GM18508 (cell line): ENCODE results near the gene PRAMEF25.
"Not testable (repeated sequence)": the region's sequence is repeated elsewhere in the genome, so short reads cannot be mapped to it uniquely, and the experiment has no call there.

Experiments
- ATAC-seq: cut with Tn5 transposase; IDR thresholded peaks from one replicate; pipeline ENCODE4 v1.9.1; 2021; ENCODE audit warnings: moderate number of reproducible peaks; ENCODE audit not compliant: insufficient read depth, unreplicated experiment

Gene PRAMEF25

DNA sequence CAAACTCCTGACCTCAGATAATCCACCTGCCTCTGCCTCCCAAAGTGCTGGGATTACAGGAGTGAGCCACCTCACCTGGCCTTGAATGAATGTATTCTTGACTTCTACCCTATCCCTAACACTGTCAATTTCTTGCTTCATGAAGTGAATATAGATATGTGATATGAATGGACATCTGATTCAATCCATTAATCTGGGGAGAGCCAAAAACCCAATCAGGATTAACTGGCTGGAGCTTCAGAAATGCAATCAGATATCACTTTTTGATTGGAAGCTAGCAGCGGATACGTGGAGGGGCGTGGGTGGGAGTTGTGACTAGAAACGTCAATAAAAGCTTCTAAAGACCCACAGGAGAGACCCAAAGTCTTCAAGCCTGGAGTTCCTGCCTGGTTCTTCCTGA lies at the start of gene PRAMEF25:
Gene PRAMEF25 (plus strand): TSS at position 301 of the 400 bp plus-strand sequence. CDS start 2,920 bp downstream, outside the sequence.
- ATAC-seq = not testable (repeated sequence)

DNA sequence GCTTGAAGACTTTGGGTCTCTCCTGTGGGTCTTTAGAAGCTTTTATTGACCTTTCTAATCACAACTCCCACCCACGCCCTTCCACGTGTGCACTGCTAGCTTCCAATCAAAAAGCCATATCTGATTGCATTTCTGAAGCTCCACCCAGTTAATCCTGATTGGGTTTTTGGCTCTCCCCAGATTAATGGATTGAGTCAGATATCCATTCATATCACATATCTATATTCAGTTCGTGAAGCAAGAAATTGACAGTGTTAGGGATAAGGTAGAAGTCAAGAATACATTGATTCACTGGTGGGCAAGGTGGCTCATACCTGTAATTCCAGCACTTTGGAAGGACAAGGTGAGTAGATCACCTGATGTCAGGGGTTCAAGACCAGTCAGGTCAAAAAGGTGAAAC lies 14.1 kb upstream of the PRAMEF25 start, which contains the start of gene PRAMEF27:
Gene PRAMEF27 (minus strand): TSS at position 101 of the 400 bp plus-strand sequence. CDS start 2,916 bp downstream, outside the sequence.
- ATAC-seq = not testable (repeated sequence)

- ATAC-seq = not testable (repeated sequence)
These were observed 46.2 kb downstream of the PRAMEF25 start, which contains the start of gene HNRNPCL2 for GRCh38 chr1:13116754-13117153. HNRNPCL2 (minus strand) TSS chr1:13116854; CDS start chr1:13116400, 454 bp downstream.
